ENCODE measurements around the gene MT3. TPM values are rescaled to one million over a fixed set of nuclear protein-coding genes. Genes with fewer than 3 reads are reported as not detected.

MT3 gene
- total RNA-seq, 2 experiments from 2014 or later: 0.64 to 1.6 TPM

DNA sequence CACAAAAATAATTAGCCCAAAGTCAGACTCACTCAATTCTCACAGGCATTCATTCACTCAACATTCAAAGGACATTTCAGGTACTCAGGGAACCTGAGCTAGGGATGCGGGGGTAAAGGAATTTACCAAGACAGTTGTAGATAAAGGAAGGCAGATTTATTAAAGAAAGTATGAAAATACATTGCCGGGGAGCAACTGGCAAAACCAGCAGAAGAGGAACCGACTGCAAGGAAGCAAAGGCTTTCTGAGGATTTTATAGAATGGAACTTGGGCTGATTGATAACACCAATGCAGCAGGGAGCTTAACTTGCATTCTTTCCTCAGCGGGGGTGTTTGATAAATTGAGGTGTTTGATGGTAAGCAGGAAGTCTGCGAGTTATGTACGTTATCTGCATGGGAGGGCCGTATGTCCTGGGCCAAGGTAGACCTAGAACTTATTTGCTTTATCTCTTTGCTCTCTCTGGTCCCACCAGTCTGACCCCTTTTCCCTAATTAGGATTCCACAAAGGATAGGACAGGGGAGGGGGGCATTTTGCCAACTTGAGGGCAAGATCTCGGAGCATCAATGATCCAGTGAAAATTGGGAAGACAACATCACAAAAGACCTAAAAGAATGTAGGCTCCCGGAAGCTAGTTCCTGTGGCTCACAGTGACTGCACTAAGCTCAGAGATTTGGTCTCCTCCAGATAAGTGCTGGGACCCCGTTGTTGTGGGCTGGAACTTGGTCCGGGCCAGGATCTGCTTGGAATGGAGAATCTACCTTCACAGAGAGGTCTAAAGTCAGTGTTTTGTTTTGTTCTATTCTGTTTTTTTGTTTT, 5.8 kb upstream of the MT3 start:
- Mint-ChIP-seq H3K27me3 (ENCODE audit: low read depth) (peaks cover under 1% of the 10 kb centered on the region), H3K27ac (no peak overlapping the region), H3K9me3 (no peaks in the 10 kb centered on the region), H3K4me1 (ENCODE audit: low read depth) (no peaks in the 10 kb centered on the region), H3K36me3 (ENCODE audit: low read depth) (no peaks in the 10 kb centered on the region), H3K4me3 (no peak overlapping the region)
- CTCF ChIA-PET: interaction anchor here (0.7 to 2.6 kb wide), 6 partner anchors 60 to 618 kb away, joined by 3 to 12 read pairs (median 3); no protein-coding TSS in a partner anchor
- no peak for DNase-seq
- intact Hi-C loops (cut with micrococcal nuclease): no loop called here

DNA sequence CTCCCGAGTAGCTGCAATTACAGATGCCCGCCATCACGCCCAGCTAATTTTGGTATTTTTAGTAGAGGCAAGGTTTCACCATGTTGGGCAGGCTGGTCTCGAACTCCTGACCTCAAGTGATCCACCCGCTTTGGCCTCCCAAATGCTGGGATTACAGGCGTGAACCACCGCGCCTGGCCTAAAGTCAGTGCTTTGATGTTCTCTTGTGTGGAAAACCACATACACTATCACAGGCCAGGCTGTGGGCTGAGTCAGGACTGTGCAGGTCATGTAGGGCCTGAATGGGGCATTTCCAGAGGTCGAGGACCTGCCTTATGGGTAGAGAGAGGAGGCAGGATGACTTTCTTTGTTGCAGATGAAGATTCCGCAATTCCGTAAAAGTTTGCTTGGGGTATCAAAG, 5.1 kb upstream of the MT3 start:
- H3K4me3 Mint-ChIP-seq: no peak overlapping the region
- peaks cover 3% of the 10 kb centered on the region for H3K4me1 Mint-ChIP-seq (ENCODE audit: low read depth)
- intact Hi-C loops (cut with micrococcal nuclease): no loop called here
- H3K36me3 Mint-ChIP-seq (ENCODE audit: low read depth): no peaks in the 10 kb centered on the region
- peaks cover 4% of the 10 kb centered on the region for H3K27me3 Mint-ChIP-seq (ENCODE audit: low read depth)
- no peak overlapping the region for H3K27ac Mint-ChIP-seq
- CTCF ChIA-PET: interaction anchor here (0.7 to 2.7 kb wide), 5 partner anchors 7 to 618 kb away, joined by 3 to 16 read pairs (median 3); no protein-coding TSS in a partner anchor
- H3K9me3 Mint-ChIP-seq: no peaks in the 10 kb centered on the region
- DNase-seq: no peak

DNA sequence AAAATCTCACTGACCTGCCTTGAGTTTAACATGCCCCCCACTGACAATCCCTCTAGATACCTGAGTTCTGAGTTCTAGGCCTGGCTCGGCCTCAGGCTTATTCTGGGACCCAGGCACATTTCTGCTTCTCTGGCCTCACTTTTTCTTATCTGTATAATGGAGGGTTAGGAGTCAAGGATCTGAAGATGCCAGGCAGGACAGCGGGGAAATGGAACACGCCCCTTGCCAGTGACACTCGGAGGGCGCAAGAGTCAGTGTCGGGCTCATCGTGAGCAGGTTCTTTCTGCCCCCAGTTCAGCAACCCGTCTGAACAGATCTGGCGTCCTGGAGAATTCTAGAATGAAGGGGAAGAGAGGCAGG, 567 bp upstream of the MT3 start:
- intact Hi-C loops (cut with micrococcal nuclease): no loop called here
- Mint-ChIP-seq H3K4me3 (peak overlapping the region; percentile 73), H3K27me3 (ENCODE audit: low read depth) (peaks cover 18% of the 10 kb centered on the region), H3K36me3 (ENCODE audit: low read depth) (no peaks in the 10 kb centered on the region), H3K9me3 (no peaks in the 10 kb centered on the region), H3K27ac (no peak overlapping the region), H3K4me1 (ENCODE audit: low read depth) (peaks cover 9% of the 10 kb centered on the region)
- CTCF ChIA-PET: interaction anchor here (0.6 kb wide), 1 partner anchor 200 kb away, joined by 4 read pairs; no protein-coding TSS in a partner anchor
- DNase-seq: no peak

DNA sequence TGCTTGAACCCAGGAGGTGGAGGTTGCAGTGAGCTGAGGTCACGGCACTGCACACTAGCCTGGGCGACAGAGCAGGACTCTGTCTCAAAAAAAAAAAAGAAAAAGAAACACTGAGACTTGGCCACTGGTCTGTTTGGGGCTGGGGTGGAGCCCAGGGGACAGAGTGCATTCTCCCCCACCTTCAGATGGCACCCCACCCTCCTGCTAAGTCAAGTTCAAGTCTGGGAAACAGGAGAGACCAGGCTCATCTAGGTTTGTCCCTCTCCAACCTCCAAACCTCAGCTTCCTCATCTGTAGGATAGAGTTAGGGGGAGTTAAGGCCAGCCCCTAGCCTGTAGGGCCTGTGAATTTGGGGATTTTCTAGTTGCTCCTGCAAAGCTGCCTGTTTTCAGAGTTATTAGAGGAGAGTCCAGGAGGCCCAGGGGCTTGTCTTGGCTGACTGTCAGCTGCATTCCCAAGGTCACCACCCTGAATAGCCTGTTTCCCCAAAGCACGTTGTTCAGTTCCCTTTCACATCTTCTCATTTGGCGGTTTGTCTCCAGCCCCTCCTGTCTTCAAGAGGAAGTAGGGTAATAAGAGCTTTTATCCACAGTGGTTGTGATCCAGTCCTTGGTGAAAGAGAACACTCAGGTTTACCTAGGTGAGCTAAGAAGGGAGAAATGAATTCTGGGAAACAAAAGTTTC, 2.2 kb downstream of the MT3 start:
- Mint-ChIP-seq H3K36me3 (ENCODE audit: low read depth) (no peaks in the 10 kb centered on the region), H3K4me1 (ENCODE audit: low read depth) (peaks cover 9% of the 10 kb centered on the region), H3K27ac (no peak overlapping the region), H3K4me3 (no peak overlapping the region), H3K9me3 (no peaks in the 10 kb centered on the region), H3K27me3 (ENCODE audit: low read depth) (peaks cover 18% of the 10 kb centered on the region)
- CTCF ChIA-PET: interaction anchor here (0.8 to 2.2 kb wide), 4 partner anchors 9 to 110 kb away, joined by 3 to 14 read pairs (median 5); no protein-coding TSS in a partner anchor
- DNase-seq: no peak
- intact Hi-C loops (cut with micrococcal nuclease): no loop called here

DNA sequence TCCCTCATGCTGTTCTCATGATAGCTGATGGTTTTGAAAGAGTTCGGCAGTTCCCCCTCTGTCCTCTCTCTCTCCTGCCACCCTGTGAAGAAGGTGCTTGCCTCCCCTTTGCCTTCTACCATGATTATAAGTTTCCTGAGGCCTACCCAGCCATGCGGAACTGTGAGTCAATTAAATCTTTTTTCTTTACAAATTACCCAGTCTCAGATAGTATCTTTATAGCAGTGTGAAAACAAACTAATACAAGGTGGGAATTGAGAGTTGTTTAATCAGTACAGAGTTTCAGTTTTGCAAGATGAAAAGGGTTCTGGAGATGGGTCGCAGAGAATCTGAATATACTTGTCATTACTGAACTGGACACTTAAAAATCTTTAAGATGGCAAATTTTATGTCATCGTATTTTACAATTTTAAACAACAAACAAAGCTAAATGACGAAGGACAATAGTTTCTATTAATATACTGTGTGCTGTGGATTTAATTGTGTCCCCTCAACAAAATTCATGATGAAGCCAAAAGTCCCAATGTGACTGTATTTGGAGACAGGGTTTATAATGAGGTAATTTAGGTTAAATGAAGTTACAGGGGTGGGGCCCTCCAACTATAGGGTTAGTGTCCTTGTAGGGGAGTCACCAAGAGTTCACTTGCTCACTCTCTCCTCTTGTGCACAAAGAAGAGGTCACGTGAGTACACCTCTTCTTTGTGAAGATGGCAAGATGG, 4.4 kb downstream of the MT3 start:
- H3K36me3 Mint-ChIP-seq (ENCODE audit: low read depth): no peaks in the 10 kb centered on the region
- H3K9me3 Mint-ChIP-seq: no peaks in the 10 kb centered on the region
- peaks cover 10% of the 10 kb centered on the region for H3K4me1 Mint-ChIP-seq (ENCODE audit: low read depth)
- no peak for DNase-seq
- no peak overlapping the region for H3K27ac Mint-ChIP-seq
- H3K27me3 Mint-ChIP-seq (ENCODE audit: low read depth): peaks cover 16% of the 10 kb centered on the region
- intact Hi-C loops (cut with micrococcal nuclease): no loop called here
- CTCF ChIA-PET: interaction anchor here (0.6 to 2.2 kb wide), 3 partner anchors 10 to 113 kb away, joined by 3 to 5 read pairs (median 3); no protein-coding TSS in a partner anchor
- H3K4me3 Mint-ChIP-seq: no peak overlapping the region

DNA sequence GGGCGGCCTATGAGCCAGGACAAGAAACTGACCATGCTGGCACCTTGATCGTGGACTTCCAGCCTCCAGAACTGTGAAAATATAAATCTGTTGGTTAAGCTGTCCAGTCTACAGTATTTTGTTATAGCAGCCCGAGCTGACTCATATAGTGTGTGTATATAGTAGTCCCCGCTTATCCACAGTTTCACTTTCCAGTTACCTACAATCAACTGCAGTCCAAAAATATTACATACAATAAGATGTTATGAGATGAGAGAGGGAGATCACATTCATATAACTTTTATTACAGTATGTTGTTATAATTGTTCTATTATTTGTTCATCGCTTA, 4.9 kb downstream of the MT3 start:
- H3K27ac Mint-ChIP-seq: no peak overlapping the region
- CTCF ChIA-PET: interaction anchor here (0.6 to 1.0 kb wide), 2 partner anchors 108 to 113 kb away, joined by 3 read pairs; no protein-coding TSS in a partner anchor

DNA sequence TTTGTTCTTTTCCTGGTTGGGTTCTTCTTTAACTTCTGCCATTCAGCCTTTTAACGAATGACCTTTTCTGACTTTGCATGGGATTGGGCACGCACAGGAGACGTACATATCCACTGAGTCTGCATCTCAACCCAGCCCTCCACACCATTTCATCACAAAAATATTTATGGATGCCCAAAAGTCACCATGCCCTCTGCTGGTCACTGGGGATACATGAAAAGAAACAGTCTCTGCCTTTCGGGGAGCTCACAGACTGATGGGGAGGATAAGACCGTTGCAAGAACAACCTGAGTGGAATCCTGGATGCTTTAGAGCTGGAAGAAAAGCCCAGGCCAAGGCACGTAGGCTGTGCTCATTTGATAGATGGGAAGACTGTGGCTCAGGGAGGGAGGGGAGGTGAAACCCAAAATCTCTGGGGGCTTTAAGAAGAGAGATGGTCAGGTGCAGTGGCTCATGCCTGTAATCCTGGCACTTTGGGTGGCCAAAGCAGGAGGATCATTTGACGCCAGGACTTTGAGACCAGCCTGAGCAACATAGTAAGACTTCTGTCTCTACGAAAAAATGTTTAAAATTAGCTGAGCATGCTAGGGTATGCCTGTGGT, 11.2 kb downstream of the MT3 start:
- H3K4me3 Mint-ChIP-seq: no peak overlapping the region
- intact Hi-C loops (cut with micrococcal nuclease): loop anchor here (1.0 kb wide), 2 partner anchors 23 to 86 kb away; no protein-coding TSS in a partner anchor
- peaks cover 4% of the 10 kb centered on the region for H3K4me1 Mint-ChIP-seq (ENCODE audit: low read depth)
- CTCF ChIA-PET: interaction anchor here (0.6 to 6.7 kb wide), 15 partner anchors 9 to 335 kb away, joined by 3 to 57 read pairs (median 4); no protein-coding TSS in a partner anchor
- no peaks in the 10 kb centered on the region for H3K9me3 Mint-ChIP-seq
- no peaks in the 10 kb centered on the region for H3K36me3 Mint-ChIP-seq (ENCODE audit: low read depth)
- peaks cover 5% of the 10 kb centered on the region for H3K27me3 Mint-ChIP-seq (ENCODE audit: low read depth)
- H3K27ac Mint-ChIP-seq: no peak overlapping the region
- peak; percentile 44 for DNase-seq

More for the DNA sequence above, 4.9 kb downstream of the MT3 start:
- H3K4me1 Mint-ChIP-seq (ENCODE audit: low read depth): peaks cover 7% of the 10 kb centered on the region
- intact Hi-C loops (cut with micrococcal nuclease): no loop called here
- H3K36me3 Mint-ChIP-seq (ENCODE audit: low read depth): no peaks in the 10 kb centered on the region
- no peaks in the 10 kb centered on the region for H3K9me3 Mint-ChIP-seq
- DNase-seq: no peak
- peaks cover 14% of the 10 kb centered on the region for H3K27me3 Mint-ChIP-seq (ENCODE audit: low read depth)
- H3K4me3 Mint-ChIP-seq: no peak overlapping the region

DNA sequence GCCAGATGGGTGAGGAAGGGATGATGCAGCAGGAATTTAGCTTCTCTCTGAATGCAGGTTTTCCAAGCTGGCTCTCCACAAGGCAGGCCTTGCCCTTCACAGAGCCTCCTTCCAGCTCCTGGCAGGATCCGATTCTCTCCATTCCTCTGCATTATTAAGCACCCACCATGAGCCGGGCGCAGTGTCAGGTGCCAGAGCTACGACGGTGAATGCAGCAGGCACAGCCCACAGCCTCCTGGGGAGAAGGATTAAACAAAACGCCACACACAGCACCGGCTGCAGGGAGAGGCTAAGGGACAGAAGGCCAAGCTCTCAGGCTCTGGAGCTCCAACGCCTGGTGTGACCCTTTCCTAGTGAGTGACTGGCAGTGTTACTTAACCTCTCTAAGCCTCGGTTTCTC, 12.0 kb downstream of the MT3 start:
- intact Hi-C loops (cut with micrococcal nuclease): no loop called here
- H3K27me3 Mint-ChIP-seq (ENCODE audit: low read depth): peaks cover 5% of the 10 kb centered on the region
- no peaks in the 10 kb centered on the region for H3K9me3 Mint-ChIP-seq
- no peak overlapping the region for H3K4me3 Mint-ChIP-seq
- CTCF ChIA-PET: interaction anchor here (0.6 to 6.7 kb wide), 12 partner anchors 9 to 123 kb away, joined by 3 to 57 read pairs (median 4); no protein-coding TSS in a partner anchor
- peaks cover 6% of the 10 kb centered on the region for H3K4me1 Mint-ChIP-seq (ENCODE audit: low read depth)
- no peak overlapping the region for H3K27ac Mint-ChIP-seq
- H3K36me3 Mint-ChIP-seq (ENCODE audit: low read depth): no peaks in the 10 kb centered on the region
- no peak for DNase-seq

DNA sequence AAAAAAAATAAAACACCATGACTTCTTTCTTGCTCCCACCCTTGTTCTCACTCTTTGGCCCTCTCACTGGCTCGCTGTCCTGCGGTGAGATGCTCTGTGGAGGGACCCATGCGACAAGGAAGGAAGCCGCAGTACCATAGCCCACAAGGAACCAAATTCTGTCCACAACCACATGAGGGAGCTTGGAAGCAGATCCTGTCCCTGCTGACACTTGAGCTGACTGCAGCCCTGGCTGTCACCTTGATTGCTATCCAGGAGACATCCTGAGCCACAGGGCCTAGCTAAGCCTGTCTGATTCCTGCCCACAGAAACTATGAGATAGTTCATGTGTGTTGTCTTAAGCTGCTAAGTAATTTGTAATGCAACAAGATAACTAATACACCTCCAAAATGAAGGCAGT, 14.3 kb downstream of the MT3 start:
- Mint-ChIP-seq H3K9me3 (no peaks in the 10 kb centered on the region), H3K36me3 (ENCODE audit: low read depth) (no peaks in the 10 kb centered on the region), H3K4me1 (ENCODE audit: low read depth) (peaks cover 23% of the 10 kb centered on the region), H3K27me3 (ENCODE audit: low read depth) (peaks cover 5% of the 10 kb centered on the region), H3K27ac (no peak overlapping the region), H3K4me3 (no peak overlapping the region)
- CTCF ChIA-PET: interaction anchor here (1.0 to 6.7 kb wide), 10 partner anchors 9 to 225 kb away, joined by 3 to 57 read pairs (median 5); no protein-coding TSS in a partner anchor
- intact Hi-C loops (cut with micrococcal nuclease): loop anchor here (1.0 kb wide), 2 partner anchors 40 to 99 kb away; no protein-coding TSS in a partner anchor
- DNase-seq: peak; percentile 59

DNA sequence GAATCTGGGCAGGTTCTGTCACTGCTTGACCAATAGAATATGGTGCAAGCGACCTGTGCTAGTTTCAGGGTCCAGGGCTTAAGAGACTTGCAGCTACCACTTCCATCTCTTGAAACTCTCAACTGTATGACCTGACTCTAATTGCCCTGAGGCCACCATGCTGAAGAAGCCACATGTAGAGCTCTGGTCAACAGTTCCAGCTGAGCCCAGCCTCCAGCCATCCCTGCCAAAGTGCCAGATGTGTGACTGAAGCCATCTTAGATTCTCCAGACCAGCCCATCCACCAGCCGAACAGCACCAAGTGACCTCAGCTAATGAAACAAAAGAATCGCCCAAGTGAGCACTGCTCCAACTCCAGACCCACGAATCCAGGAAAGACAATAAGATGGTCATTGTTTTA, 15.6 kb downstream of the MT3 start:
- H3K36me3 Mint-ChIP-seq (ENCODE audit: low read depth): no peaks in the 10 kb centered on the region
- peaks cover 5% of the 10 kb centered on the region for H3K27me3 Mint-ChIP-seq (ENCODE audit: low read depth)
- H3K27ac Mint-ChIP-seq: no peak overlapping the region
- peaks cover 36% of the 10 kb centered on the region for H3K4me1 Mint-ChIP-seq (ENCODE audit: low read depth)
- intact Hi-C loops (cut with micrococcal nuclease): no loop called here
- no peaks in the 10 kb centered on the region for H3K9me3 Mint-ChIP-seq
- H3K4me3 Mint-ChIP-seq: no peak overlapping the region
- no peak for DNase-seq
- CTCF ChIA-PET: interaction anchor here (1.7 to 6.7 kb wide), 3 partner anchors 28 to 97 kb away, joined by 6 to 57 read pairs (median 7); no protein-coding TSS in a partner anchor

DNA sequence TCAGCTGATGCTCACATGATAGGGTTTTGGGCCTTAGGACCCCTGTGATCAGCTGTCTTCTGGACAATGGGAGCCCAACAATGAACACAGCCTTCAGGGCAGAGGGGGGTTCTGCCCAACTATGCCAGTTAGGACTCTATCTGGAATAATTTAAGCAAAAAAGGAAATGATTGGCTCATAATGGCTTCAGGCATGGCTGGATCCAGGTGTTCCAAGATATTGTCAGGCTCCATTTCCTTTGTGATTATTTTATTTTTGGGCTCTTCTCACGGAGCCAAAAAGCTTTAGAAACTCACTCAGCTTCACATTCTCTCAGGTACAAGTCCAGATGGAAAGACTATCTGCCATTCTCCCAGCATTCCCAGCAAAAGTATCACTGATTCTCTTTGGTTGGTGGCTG, 16.1 kb downstream of the MT3 start:
- DNase-seq: no peak
- Mint-ChIP-seq H3K4me3 (no peak overlapping the region), H3K9me3 (no peaks in the 10 kb centered on the region), H3K27me3 (ENCODE audit: low read depth) (peaks cover 4% of the 10 kb centered on the region), H3K27ac (no peak overlapping the region), H3K36me3 (ENCODE audit: low read depth) (no peaks in the 10 kb centered on the region), H3K4me1 (ENCODE audit: low read depth) (peaks cover 41% of the 10 kb centered on the region)
- intact Hi-C loops (cut with micrococcal nuclease): no loop called here
- CTCF ChIA-PET: interaction anchor here (0.5 to 6.7 kb wide), 4 partner anchors 28 to 97 kb away, joined by 3 to 57 read pairs (median 6); no protein-coding TSS in a partner anchor
